ENCODE data around the gene MGAT1.
"Not testable (repeated sequence)": the region's sequence is repeated elsewhere in the genome, so short reads cannot be mapped to it uniquely, and the experiment has no call there.

MGAT1 gene

DNA sequence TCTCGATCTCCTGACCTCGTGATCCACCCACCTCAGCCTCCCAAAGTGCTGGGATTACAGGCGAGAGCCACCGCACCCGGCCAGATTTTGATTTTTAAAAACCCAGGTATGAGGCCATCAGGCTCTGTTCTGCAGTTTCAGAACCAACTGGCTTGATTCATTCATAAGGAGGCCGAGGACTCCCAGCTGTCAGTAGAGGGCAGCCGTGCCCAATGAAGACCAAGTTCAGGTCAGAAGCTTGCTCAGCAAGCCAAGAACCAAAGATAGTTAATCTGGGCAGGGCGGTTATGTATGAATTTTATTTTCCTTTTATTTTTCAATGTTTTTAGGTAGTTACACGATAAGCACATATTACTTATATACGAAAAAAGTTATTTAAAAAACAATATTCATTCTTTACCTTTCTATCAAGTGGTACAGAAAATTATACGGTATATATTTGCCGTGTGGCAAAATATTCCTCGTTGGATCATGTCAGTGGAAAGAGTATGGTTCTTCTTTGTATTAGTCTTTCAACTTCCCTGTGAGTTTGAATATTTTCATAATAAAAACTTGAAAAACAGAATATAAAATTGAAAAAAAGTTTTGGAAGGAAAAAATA lies 18.0 kb downstream of the MGAT1 start:
- DNase-seq, result peak; percentile 93

DNA sequence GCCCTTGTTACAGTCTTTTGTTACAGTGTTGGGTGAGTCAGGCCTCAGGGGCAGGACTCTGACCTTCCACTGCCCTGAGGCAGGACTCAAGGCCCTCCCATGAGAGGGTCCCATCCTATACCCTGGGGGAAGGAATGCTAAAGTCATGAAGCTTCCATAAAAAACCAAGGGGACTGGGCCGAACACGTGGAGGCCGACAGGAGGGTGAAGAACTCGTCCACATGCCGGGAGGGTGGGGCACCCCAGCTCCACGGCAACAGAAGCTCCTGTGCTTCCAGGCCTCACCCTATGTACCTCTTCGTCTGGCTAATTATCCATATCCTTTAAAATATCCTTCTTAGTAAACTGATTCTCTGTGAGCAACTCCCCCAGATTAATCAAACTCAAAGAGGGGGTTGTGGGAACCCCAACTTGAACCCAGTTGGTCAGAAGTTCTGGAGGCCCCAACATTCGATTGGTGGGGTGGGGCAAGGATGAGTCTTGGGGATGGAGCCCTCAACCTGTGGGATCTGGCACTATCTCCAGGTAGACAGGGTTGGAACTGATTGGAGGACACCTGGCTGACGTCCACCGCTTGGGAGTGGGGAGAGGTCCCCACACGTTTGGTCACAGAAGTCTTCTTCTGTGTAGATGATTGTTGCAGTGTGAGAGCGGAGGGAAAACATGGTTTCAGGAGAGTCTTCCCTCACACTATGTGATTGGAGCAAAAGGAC lies 19.1 kb downstream of the MGAT1 start:
- DNase-seq, result no peak

DNA sequence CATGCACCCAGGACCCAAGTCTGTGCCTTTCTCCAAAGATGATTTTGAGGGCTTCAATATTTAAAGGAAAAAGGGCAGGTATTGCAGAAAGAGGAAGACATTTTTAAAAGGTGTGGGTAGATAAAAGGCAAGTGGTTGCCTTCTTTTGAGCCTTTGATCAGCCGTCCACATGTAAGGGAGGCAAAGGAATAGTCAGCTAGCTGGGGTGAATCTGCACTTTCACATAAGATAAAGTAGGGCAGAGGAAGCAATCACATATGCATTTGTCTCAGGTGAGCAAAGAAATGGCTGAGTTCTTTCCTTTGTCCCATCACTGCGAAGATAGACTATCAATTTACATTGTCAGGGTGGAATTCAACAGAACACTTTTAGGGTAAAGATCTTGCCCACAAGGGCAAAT lies 19.9 kb downstream of the MGAT1 start:
- DNase-seq, result no peak

DNA sequence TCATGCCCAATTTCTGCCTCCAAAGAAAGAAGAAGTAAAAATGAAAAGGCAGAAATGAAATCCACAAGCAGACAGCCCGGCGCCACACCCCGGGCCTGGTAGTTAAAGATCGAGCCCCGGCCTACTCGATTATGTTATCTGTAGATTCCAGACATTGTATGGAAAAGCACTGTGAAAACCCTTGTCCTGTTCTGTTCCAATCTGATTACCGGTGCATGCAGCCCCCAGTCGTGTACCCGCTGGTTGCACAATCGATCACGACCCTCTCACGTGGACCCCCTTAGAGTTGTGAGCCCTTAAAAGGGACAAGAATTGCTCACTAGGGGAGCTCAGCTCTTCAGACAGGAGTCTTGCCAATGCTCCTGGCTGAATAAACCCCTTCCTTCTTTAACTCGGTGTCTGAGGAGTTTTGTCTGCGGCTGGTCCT lies 20.7 kb downstream of the MGAT1 start:
- DNase-seq, result peak; percentile 80

DNA sequence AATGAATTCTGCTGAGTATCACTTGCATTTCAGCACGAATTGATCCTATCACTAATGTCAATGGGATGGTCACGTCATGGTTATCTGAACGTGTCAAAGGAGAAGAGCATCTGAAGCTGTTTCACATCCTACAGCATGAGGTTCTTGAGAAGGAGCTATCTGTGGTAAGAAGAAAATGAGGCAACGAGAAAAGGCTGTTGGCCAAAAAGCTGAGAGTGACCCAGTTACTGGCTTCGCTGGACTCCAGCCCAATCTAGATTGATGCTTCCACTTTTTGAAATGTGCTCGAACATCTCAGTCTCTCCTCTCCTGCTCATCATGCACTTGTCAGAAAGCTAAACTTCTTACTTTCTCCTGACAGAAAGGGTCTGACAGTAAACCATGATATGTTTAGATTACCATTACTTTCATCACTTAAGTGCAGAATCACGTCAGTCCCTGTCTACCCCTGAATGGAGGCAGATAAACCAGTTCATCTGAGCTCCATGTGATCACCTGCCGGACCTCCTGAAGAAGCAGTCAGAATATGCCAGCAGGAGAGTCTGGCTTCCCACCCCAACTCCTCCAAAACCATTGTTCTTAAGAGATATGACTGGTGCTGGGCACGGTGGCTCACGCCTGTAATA lies 22.5 kb downstream of the MGAT1 start:
- DNase-seq, result no peak

DNA sequence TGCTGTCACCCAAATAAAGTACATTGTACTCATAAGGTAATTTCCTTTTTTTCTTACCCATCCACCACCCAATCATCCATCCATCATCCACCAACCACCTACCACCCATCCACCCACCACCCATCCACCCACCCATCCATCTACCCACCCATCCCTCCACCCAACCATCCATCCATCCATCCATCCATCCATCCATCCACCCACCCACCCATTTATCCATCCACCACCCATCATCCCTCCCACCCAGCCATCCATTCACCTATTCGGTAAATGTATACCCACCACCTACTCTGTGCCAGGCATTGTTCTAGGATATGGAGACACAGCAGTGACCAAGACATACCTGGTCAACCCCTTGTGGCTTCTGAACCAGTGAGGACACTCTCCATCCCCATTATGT lies 25.1 kb downstream of the MGAT1 start:
- no peak for DNase-seq

DNA sequence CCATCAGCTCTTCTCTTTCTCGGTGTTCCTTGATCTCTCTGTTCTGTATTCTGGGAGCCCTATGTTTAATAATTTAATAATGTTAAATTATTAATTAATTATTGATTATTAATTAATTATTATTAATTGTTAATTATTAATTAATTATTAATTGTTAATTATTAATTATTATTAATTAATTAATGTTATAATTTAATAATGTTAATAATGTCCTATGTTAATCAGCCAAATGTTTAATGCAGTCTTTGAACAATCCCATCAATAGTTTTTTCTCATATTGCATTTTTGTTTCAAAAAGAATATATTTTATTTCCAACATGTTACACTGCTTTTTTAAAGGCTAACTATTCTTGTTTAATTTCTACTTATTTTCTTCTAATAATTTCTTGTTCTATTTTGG lies 26.2 kb downstream of the MGAT1 start:
- DNase-seq, result no peak

DNA sequence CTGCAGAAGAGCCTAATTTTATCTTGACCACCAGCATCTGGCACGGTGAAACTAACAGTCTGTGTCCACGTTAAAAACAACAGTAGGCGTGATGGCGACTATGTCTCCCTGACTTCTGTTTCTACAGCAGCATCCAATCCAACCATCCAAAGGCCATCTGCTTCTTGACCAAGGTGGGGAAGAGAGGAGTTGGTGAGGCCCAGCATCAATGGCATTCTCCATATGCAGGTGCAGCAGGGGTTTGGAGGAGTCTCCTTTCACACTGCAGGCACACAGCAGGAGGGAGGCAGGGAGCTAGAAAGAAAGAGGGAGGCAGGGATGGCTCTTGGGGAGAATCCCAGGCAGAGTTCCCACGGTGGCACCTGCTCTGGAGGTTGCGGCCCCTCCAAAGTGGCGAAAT lies 27.0 kb downstream of the MGAT1 start:
- no peak for DNase-seq

DNA sequence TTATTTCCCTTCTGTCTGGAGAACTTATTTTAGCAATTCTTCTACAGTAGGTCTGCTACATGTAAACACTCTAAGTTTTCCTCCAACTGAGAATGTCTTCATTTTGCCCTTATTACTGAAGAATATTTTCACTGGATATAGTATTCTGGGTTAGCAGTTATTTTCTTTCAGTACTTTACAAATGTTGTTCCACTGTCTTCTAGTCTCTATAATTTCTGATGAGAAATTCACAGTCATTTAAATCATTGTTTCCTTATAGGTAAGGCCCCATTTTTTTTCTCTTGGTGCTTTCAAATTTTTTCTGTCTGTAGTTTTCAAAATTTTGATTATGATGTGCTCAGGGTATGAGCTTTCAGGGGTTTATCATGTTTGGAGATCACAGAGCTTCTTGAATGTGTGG lies 30.8 kb downstream of the MGAT1 start:
- no peak for DNase-seq

DNA sequence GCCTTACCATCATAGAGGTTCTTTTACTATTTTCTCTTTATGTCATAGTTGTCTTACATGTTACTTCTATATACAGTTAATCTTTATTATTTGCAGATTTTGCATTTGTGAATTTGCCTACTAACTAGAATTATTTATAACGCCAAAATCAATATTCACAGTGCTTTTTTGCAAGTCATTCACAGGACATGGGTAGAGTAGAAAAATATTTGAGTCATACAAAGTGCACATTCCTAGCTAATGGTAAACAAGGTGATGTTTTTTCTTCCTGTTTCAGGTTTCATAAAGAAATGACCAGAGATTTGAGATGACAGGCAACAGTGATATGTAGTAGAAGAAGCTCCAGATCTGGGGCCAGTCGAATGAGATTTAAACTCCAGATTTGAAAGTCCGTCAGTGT lies 32.8 kb downstream of the MGAT1 start:
- no peak for DNase-seq

DNA sequence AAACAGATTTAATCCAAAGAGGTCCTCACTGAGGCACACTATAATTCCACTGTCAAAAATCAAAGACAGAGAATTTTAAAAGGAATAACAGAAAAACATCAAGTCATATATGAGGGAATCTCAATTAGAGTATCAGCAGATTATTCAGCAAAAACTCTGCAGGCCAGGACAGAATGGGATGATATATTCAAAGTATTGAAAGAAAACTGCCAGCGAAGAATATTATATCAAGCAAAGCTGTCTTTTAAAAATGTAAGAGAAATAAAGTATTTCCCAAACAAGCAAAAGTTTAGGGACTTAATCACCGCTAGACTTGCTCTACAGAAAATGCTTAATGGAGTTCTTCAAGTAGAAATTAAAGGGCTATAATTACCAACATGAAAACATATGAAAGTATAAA lies 47.0 kb downstream of the MGAT1 start:
- DNase-seq, result no peak

DNA sequence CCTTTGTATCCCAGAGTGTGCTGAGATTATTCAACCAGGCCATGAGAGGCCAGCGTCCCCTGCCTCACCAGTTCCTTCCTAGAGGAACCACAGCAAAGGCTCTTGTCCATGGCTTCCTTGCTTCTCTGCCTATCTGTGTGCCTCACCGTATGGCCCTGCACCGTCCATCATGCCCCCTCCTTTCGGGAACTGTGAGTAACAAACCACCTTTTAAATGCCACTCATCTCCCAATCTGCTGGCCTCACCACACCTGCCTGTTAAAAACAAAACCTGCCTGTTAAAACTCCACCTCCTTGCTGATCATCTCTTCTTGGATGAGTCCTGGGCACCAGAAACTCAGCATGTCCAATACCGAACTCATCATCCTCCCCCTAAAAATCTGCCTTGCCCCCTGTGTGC lies 58.4 kb downstream of the MGAT1 start:
- no peak for DNase-seq

DNA sequence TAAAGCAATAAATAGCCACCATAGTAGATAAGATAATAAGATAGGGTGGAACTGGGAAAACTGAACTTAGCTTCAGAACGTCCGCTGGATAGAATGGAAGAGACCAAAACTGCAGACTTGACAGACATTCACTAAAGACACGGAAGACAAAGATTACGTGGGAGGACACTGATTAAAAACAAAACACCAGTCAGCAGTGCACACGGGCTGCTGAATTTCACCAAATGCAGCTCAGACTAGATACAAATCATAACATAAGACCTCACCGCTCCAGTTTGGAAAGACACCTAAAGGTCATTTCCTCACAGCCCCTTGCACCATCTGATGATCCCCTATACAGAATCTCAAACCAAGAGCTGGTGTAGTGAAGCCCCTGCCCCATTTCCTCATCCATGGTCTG lies 59.9 kb downstream of the MGAT1 start:
- no peak for DNase-seq

DNA sequence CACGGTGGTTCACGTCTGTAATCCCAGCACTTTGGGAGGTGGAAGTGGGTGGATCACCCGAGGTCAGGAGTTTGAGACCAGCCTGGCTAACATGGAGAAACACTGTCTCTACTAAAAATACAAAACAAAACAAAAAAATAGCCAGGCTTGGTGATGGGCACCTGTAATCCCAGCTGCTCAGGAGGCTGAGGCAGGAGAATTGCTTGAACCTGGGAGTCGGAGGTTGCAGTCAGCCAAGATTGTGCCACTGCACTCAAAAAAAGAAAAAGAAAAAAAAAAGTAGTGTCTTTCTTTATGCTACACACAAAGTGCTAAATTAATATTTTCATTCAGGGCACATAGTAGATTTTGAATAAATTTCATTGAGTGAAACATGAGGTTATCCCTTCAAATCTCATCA lies 61.7 kb downstream of the MGAT1 start:
- DNase-seq, result not testable (repeated sequence)

DNA sequence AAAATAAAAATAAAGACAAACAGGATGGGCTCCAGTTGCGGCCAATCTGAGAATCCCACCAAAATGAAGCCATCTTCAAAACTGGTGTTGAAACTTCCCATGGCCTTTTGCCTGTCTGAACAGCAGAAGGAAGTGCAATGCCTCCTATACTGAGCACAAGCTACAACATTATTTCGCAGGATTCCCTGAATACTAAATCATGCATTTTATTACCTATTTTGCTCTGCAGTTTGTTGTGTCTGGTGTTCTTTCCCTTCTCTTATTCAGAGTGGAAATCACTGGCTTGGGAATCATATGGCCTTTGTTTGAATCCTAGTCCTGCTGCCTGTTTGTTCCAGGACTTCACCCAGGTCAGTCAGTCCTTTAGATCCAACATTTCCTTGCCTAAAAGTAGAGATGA lies 62.6 kb downstream of the MGAT1 start, which contains the start of gene OR2Y1:
OR2Y1 (minus strand) TSS at position 101 of the 400 bp plus-strand sequence; CDS start at position 101, 0 bp downstream.
- DNase-seq, result no peak

DNA sequence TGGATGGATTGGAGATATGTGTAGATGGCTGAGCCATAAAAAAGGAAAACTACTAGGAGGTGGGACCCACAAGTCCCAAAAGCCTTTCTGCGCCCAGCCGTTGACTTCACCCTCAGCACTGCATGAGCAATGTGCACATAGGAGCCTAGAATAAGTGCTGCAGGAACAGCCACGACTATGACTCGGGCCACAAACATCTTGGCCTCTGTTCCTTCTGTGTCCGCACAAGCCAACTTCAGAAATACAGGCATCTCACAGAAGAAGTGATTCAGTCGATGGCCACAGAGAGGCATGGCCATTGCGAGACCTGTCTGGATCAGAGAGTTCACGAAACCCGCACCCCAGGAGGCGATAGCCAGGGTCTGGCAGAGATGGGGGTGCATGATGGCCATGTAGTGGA lies 63.3 kb downstream of the MGAT1 start:
- DNase-seq, result no peak

DNA sequence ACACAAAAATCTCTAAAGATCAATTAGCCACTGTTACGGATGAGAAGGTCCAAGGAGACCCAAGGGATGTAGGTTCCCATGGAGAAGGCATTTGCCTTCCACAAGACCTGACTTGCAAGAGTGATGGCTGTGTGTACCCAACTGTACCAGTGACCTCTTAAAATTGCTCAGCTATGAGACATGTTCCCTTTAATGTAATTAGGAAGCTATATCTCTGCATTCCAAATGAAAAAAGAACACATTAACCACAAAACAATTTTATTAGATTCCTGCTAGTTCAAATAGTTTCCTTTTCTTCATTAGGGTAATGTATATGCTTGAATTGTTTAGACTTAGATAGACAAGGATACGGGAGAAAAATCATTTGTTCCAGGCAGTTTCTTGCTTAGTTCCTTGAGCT lies 66.1 kb downstream of the MGAT1 start:
- no peak for DNase-seq
